HG03575 (cell line): ENCODE data around the gene GDAP1L1.
"Not testable (repeated sequence)": the region's sequence is repeated elsewhere in the genome, so short reads cannot be mapped to it uniquely, and the experiment has no call there.

ENCODE experiments used
- ATAC-seq: cut with Tn5 transposase; IDR thresholded peaks from one replicate; pipeline ENCODE4 v1.9.1; 2021; ENCODE audit not compliant: unreplicated experiment, insufficient number of reproducible peaks, low FRiP score; ENCODE audit errors: extremely low read depth

GDAP1L1 gene

GRCh38 chr20:44218446-44218845 lies 28.7 kb upstream of the GDAP1L1 start:
- ATAC-seq = no peak

- no peak for ATAC-seq
Measured at GRCh38 chr20:44219170-44219730, 27.9 kb upstream of the GDAP1L1 start.

- no peak for ATAC-seq
Measured at GRCh38 chr20:44219791-44220190, 27.3 kb upstream of the GDAP1L1 start.

GRCh38 chr20:44221368-44221954 lies 25.6 kb upstream of the GDAP1L1 start:
- no peak for ATAC-seq

- ATAC-seq = no peak
Measured at GRCh38 chr20:44222027-44222426, 25.1 kb upstream of the GDAP1L1 start.

- no peak for ATAC-seq
Measured at GRCh38 chr20:44222633-44223368, 24.3 kb upstream of the GDAP1L1 start.

- no peak for ATAC-seq
Measured at GRCh38 chr20:44223721-44224120, 23.4 kb upstream of the GDAP1L1 start.

- no peak for ATAC-seq
Measured at GRCh38 chr20:44224637-44225036, 22.5 kb upstream of the GDAP1L1 start.

- no peak for ATAC-seq
Measured at GRCh38 chr20:44228465-44229258, 18.4 kb upstream of the GDAP1L1 start.

- no peak for ATAC-seq
Measured at GRCh38 chr20:44231193-44231592, 15.9 kb upstream of the GDAP1L1 start.

- no peak for ATAC-seq
Measured at GRCh38 chr20:44231713-44232468, 15.2 kb upstream of the GDAP1L1 start.

- ATAC-seq = not testable (repeated sequence)
Measured at GRCh38 chr20:44232469-44232856, 14.6 kb upstream of the GDAP1L1 start.

- ATAC-seq = no peak
Measured at GRCh38 chr20:44233436-44234016, 13.6 kb upstream of the GDAP1L1 start.

- ATAC-seq = no peak
Measured at GRCh38 chr20:44234566-44235317, 12.4 kb upstream of the GDAP1L1 start.

- ATAC-seq = no peak
Measured at GRCh38 chr20:44235702-44236101, 11.4 kb upstream of the GDAP1L1 start.

GRCh38 chr20:44236840-44237239 lies 10.3 kb upstream of the GDAP1L1 start:
- not testable (repeated sequence) for ATAC-seq

GRCh38 chr20:44241796-44242195 lies 5.3 kb upstream of the GDAP1L1 start:
- no peak for ATAC-seq

- ATAC-seq = no peak
Measured at GRCh38 chr20:44245977-44246376, 1.1 kb upstream of the GDAP1L1 start.
